DND-41 (cell line): ENCODE data around the gene CPNE4.

ENCODE experiments used
- ATAC-seq: fragments of 200-7000 bp; cut with Tn5 transposase; 3 replicates; pipeline ENCODE4 v1.9.1; 2021; ENCODE audit warnings: low read depth; ENCODE audit not compliant: insufficient read depth
- DNase-seq: peaks from one replicate; pipeline ENCODE4 v3.0.0-alpha.2; 2020
- H2AFZ ChIP-seq: 2 replicates; pipeline ENCODE4 v1.6.0; 2012; ENCODE audit warnings: low read depth, low read length
- H3K27ac ChIP-seq: 2 replicates; pipeline ENCODE4 v1.5.1; 2012; ENCODE audit warnings: low read length, inconsistent platforms
- H3K27me3 ChIP-seq: fragments of 200-600 bp; sonication (generic); 2 replicates; pipeline ENCODE4 v1.6.0; 2012; ENCODE audit warnings: low read length, mild to moderate bottlenecking, inconsistent platforms; ENCODE audit not compliant: insufficient read depth, poor library complexity
- H3K36me3 ChIP-seq: 2 replicates; pipeline ENCODE4 v1.5.1; 2012; ENCODE audit warnings: low read length, inconsistent platforms; ENCODE audit not compliant: insufficient read depth
- H3K4me1 ChIP-seq: 2 replicates; pipeline ENCODE4 v1.5.1; 2012; ENCODE audit warnings: mild to moderate bottlenecking, low read length; ENCODE audit not compliant: insufficient read depth
- H3K4me2 ChIP-seq: 2 replicates; pipeline ENCODE4 v1.6.0; 2012; ENCODE audit warnings: mild to moderate bottlenecking, moderate library complexity, low read length, inconsistent platforms; ENCODE audit not compliant: insufficient read depth
- H3K4me3 ChIP-seq, 2 experiments: fragments of 200-600 bp in 1 of 2; shearing (Covaris generic) in 1 of 2; 2 replicates each; pipeline ENCODE4 v1.5.1; 2012 to 2016; ENCODE audit warnings: inconsistent platforms in 2 of 2, low read length in 2 of 2, mild to moderate bottlenecking in 2 of 2, low read depth in 1 of 2, moderate library complexity in 1 of 2
- H3K79me2 ChIP-seq: 2 replicates; pipeline ENCODE4 v1.6.0; 2012; ENCODE audit warnings: low read length, inconsistent platforms; ENCODE audit not compliant: insufficient read depth
- H3K9ac ChIP-seq: 2 replicates; pipeline ENCODE4 v1.6.0; 2012; ENCODE audit warnings: low read depth, mild to moderate bottlenecking, inconsistent platforms, low read length, moderate library complexity
- H3K9me3 ChIP-seq: 2 replicates; pipeline ENCODE4 v1.5.1; 2012; ENCODE audit warnings: low read length, moderate library complexity, mild to moderate bottlenecking, inconsistent platforms; ENCODE audit not compliant: insufficient read depth, severe bottlenecking
- H4K20me1 ChIP-seq: 2 replicates; pipeline ENCODE4 v1.6.0; 2012; ENCODE audit warnings: low read length; ENCODE audit not compliant: insufficient read depth
- EZH2 ChIP-seq: IDR thresholded peaks from 3 replicates; pipeline ENCODE4 v1.6.1; 2012; ENCODE audit warnings: borderline replicate concordance, low read depth, mild to moderate bottlenecking, moderate library complexity, low read length, inconsistent platforms; ENCODE audit not compliant: severe bottlenecking
- TF ChIP-seq, protein P1 (sequence below): IDR thresholded peaks from 2 replicates; pipeline ENCODE4 v1.5.1; 2012; ENCODE audit warnings: borderline replicate concordance, low read length, moderate library complexity, mild to moderate bottlenecking; ENCODE audit not compliant: poor library complexity, severe bottlenecking; ENCODE audit errors: extremely low read depth

CPNE4 gene

DNA sequence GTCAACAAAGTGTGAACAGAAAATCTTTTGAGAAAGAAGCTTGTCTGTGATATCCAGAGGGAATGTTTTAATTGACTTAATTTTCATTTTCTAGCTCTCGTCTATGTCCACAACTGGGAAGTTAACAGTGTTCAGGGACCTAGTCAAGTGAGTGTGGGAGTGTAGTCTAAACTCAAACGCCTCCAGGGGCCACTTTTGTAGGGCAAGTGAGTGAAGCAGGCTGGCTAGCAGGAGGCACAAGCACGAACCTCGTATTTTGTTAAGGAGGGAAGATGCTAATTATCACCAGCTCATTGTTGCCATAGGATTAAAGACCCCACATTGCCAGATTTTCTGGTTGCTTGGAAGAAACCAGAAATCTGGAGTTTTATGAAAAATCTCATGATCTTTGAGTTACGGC, 135.8 kb downstream of the CPNE4 start:
- H3K9ac ChIP-seq: no peak overlapping the region
- H3K4me2 ChIP-seq: no peak overlapping the region
- H3K4me3 ChIP-seq: no peak overlapping the region
- H4K20me1 ChIP-seq: no peaks in the 10 kb centered on the region
- H3K36me3 ChIP-seq: no peaks in the 10 kb centered on the region
- H3K27me3 ChIP-seq: peaks cover 3% of the 10 kb centered on the region
- H3K79me2 ChIP-seq: no peaks in the 10 kb centered on the region
- H3K9me3 ChIP-seq: no peaks in the 10 kb centered on the region
- TF ChIP-seq, protein P1, sequence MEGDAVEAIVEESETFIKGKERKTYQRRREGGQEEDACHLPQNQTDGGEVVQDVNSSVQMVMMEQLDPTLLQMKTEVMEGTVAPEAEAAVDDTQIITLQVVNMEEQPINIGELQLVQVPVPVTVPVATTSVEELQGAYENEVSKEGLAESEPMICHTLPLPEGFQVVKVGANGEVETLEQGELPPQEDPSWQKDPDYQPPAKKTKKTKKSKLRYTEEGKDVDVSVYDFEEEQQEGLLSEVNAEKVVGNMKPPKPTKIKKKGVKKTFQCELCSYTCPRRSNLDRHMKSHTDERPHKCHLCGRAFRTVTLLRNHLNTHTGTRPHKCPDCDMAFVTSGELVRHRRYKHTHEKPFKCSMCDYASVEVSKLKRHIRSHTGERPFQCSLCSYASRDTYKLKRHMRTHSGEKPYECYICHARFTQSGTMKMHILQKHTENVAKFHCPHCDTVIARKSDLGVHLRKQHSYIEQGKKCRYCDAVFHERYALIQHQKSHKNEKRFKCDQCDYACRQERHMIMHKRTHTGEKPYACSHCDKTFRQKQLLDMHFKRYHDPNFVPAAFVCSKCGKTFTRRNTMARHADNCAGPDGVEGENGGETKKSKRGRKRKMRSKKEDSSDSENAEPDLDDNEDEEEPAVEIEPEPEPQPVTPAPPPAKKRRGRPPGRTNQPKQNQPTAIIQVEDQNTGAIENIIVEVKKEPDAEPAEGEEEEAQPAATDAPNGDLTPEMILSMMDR: no peak
- DNase-seq (no peak), ATAC-seq (no peak)
- H2AFZ ChIP-seq: no peak overlapping the region
- H3K4me1 ChIP-seq: no peaks in the 10 kb centered on the region
- no peak overlapping the region for H3K27ac ChIP-seq

DNA sequence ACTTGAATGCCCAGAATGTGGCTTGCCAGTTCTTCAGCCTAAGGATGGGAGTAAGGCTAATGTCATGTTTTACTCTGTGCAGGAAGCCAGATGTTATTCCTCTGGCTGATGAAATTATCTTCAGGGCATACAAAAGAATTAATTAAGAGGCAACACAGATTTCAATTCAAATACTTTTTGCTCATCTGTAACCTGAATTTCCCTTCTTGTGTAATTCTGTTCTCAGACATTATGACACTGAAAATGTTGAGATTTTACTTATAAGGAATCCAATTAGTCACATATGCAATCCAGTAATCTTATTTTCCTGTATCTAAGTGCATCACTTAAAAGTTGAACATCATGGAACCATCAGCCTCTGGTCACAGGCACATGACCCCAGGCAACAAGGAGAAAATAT, 136.5 kb downstream of the CPNE4 start:
- H3K36me3 ChIP-seq: no peaks in the 10 kb centered on the region
- no peaks in the 10 kb centered on the region for H4K20me1 ChIP-seq
- DNase-seq (no peak), ATAC-seq (no peak)
- H3K27ac ChIP-seq: no peak overlapping the region
- H3K79me2 ChIP-seq: no peaks in the 10 kb centered on the region
- no peak overlapping the region for H3K4me2 ChIP-seq
- H3K27me3 ChIP-seq: peaks cover 3% of the 10 kb centered on the region
- no peak overlapping the region for H3K9ac ChIP-seq
- H3K9me3 ChIP-seq: no peaks in the 10 kb centered on the region
- no peak for TF ChIP-seq EZH2
- TF ChIP-seq, protein P1: no peak
- H3K4me3 ChIP-seq: no peak overlapping the region
- H2AFZ ChIP-seq: no peak overlapping the region
- no peaks in the 10 kb centered on the region for H3K4me1 ChIP-seq

DNA sequence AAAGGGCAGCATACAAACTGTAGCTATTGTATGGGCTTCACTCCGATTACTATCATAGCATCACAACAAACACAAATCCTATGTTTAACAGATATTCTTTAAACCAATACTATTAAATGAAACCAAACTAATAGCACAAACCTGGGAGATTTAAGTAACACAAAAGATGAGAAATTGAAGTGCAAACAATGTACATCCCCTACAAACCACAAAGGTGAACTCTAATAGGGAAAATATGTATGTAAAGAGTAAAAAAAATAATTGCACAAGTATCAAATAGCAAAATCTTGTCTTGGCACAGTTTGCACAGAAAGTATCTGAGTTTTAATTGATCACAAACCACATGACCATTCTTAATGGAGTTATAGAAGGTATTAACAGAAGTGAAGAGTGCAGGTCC, 138.5 kb downstream of the CPNE4 start:
- Histone ChIP-seq H3K4me3 (no peak overlapping the region), H3K79me2 (no peaks in the 10 kb centered on the region), H3K4me2 (no peak overlapping the region), H3K27ac (no peak overlapping the region), H4K20me1 (no peaks in the 10 kb centered on the region), H3K9me3 (no peaks in the 10 kb centered on the region), H3K36me3 (no peaks in the 10 kb centered on the region), H3K9ac (no peak overlapping the region), H3K27me3 (no peaks in the 10 kb centered on the region), H2AFZ (no peak overlapping the region), H3K4me1 (no peaks in the 10 kb centered on the region)
- TF ChIP-seq EZH2: no peak
- TF ChIP-seq, protein P1: no peak
- ATAC-seq (no peak), DNase-seq (no peak)

- ATAC-seq (no peak), DNase-seq (no peak)
- H2AFZ ChIP-seq: no peak overlapping the region
- no peaks in the 10 kb centered on the region for H3K36me3 ChIP-seq
- no peaks in the 10 kb centered on the region for H3K27me3 ChIP-seq
- H3K9ac ChIP-seq: no peak overlapping the region
- no peaks in the 10 kb centered on the region for H3K9me3 ChIP-seq
- no peaks in the 10 kb centered on the region for H3K4me1 ChIP-seq
- H3K79me2 ChIP-seq: no peaks in the 10 kb centered on the region
- TF ChIP-seq EZH2: no peak
- TF ChIP-seq, protein P1: no peak
- no peaks in the 10 kb centered on the region for H4K20me1 ChIP-seq
- H3K4me2 ChIP-seq: no peak overlapping the region
- H3K27ac ChIP-seq: no peak overlapping the region
- no peak overlapping the region for H3K4me3 ChIP-seq
Observed at GRCh38 chr3:131895766-131896165, 139.0 kb downstream of the CPNE4 start.
